OCI-LY3 (cell line): Measurements from ENCODE around the gene SPINK2.

Experiments used
- H2AFZ ChIP-seq: fragments of 200-600, 300-600 bp; shearing (Covaris generic); 2 replicates; pipeline ENCODE4 v1.6.0; 2014; ENCODE audit warnings: antibody characterized with exemption, low read depth, low read length
- H3K27ac ChIP-seq: fragments of 200-600, 300-600 bp; sonication (generic); 2 replicates; pipeline ENCODE4 v1.5.1; 2014; ENCODE audit warnings: mild to moderate bottlenecking, low read length, moderate library complexity, mixed read lengths
- H3K27me3 ChIP-seq: fragments of 200-600, 300-600 bp; sonication (generic); 2 replicates; pipeline ENCODE4 v1.6.1; 2014; ENCODE audit warnings: low read depth, low read length, mixed read lengths
- H3K36me3 ChIP-seq: fragments of 200-600, 300-600 bp; sonication (generic); replicated peaks from 2 replicates; pipeline ENCODE3; 2014; ENCODE audit warnings: low read depth, low read length, mixed read lengths
- H3K4me1 ChIP-seq: fragments of 300-600, 200-600 bp; sonication (generic); 2 replicates; pipeline ENCODE4 v1.6.1; 2014; ENCODE audit warnings: low read length, mixed read lengths
- H3K4me2 ChIP-seq: fragments of 200-600, 300-600 bp; sonication (generic); 2 replicates; pipeline ENCODE4 v1.6.1; 2014; ENCODE audit warnings: low read length, mixed read lengths
- H3K4me3 ChIP-seq: fragments of 300-600, 200-600 bp; sonication (generic); 2 replicates; pipeline ENCODE4 v1.5.1; 2014; ENCODE audit warnings: antibody characterized with exemption, mild to moderate bottlenecking, low read length, moderate library complexity
- H3K79me2 ChIP-seq: fragments of 300-600, 200-600 bp; shearing (Covaris generic); 2 replicates; pipeline ENCODE4 v1.6.1; 2014; ENCODE audit warnings: mild to moderate bottlenecking, low read length, mixed read lengths
- H3K9ac ChIP-seq: fragments of 300-600, 200-600 bp; shearing (Covaris generic); 2 replicates; pipeline ENCODE4 v1.6.0; 2014; ENCODE audit warnings: mild to moderate bottlenecking, low read length, moderate library complexity
- H3K9me3 ChIP-seq: fragments of 200-600, 300-600 bp; shearing (Covaris generic); 2 replicates; pipeline ENCODE4 v1.6.1; 2014; ENCODE audit warnings: low read length, mixed read lengths; ENCODE audit not compliant: insufficient read depth
- H4K20me1 ChIP-seq: fragments of 200-600, 300-600 bp; sonication (generic); 2 replicates; pipeline ENCODE4 v1.6.1; 2016; ENCODE audit warnings: low read length, mixed read lengths; ENCODE audit not compliant: insufficient read depth
- EZH2phosphoT487 ChIP-seq: fragments of 200-600 bp; shearing (Covaris generic); IDR thresholded peaks from 2 replicates; pipeline ENCODE4 v1.6.1; 2018; ENCODE audit warnings: antibody characterized with exemption, mixed run types, low read depth
- TF ChIP-seq, protein P1 (sequence below): fragments of 200-600, 300-600 bp; sonication (generic); IDR thresholded peaks from 2 replicates; pipeline ENCODE4 v1.5.1; 2014; ENCODE audit warnings: antibody characterized with exemption, low read length, low read depth

The SPINK2 gene

DNA sequence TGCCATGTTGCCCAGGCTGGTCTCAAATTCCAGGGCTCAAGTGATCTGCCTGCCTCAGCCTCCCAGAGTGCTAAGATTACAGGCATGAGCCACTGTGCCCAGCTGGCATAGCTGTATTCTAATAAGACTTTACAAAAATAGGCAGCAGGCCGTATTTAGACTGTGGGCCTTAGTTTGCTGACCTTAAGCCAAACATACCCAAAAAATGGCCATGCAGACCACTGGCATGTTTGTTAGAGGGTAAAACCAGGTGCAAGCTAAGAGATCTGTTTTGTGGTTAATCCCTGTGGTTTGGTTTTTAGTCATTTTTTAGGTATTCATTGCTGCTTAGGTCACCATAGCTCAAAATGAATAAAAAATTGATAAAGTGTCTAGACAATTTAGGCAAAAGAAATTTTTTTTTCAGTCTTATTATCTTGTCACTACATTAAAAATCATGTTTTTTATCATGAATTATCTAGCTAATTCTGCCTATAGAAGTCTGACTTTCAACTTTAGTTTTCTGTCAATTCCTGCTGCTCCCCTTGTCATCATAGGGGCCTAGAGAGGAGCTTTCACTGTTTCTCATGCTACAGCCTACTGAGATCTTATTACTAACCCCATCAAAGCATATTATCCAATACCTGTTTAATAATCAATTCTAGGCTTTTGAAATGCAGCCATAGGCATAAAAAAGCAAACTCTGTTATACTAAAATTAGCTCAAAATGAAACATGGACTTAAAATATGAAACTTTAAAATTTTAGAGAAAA lies 7.5 kb upstream of the SPINK2 start:
- peaks cover 16% of the 10 kb centered on the region for H3K27me3 ChIP-seq
- H3K9me3 ChIP-seq, result no peaks in the 10 kb centered on the region
- H3K9ac ChIP-seq, result no peak overlapping the region
- H2AFZ ChIP-seq, result no peak overlapping the region
- peaks cover 11% of the 10 kb centered on the region for H3K4me1 ChIP-seq
- H3K27ac ChIP-seq, result no peak overlapping the region
- no peaks in the 10 kb centered on the region for H3K79me2 ChIP-seq
- H3K36me3 ChIP-seq, result no peaks in the 10 kb centered on the region
- H3K4me3 ChIP-seq, result no peak overlapping the region
- H3K4me2 ChIP-seq, result peak overlapping the region; percentile 4
- no peak for TF ChIP-seq EZH2phosphoT487
- TF ChIP-seq, protein P1, sequence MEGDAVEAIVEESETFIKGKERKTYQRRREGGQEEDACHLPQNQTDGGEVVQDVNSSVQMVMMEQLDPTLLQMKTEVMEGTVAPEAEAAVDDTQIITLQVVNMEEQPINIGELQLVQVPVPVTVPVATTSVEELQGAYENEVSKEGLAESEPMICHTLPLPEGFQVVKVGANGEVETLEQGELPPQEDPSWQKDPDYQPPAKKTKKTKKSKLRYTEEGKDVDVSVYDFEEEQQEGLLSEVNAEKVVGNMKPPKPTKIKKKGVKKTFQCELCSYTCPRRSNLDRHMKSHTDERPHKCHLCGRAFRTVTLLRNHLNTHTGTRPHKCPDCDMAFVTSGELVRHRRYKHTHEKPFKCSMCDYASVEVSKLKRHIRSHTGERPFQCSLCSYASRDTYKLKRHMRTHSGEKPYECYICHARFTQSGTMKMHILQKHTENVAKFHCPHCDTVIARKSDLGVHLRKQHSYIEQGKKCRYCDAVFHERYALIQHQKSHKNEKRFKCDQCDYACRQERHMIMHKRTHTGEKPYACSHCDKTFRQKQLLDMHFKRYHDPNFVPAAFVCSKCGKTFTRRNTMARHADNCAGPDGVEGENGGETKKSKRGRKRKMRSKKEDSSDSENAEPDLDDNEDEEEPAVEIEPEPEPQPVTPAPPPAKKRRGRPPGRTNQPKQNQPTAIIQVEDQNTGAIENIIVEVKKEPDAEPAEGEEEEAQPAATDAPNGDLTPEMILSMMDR, result no peak
- no peaks in the 10 kb centered on the region for H4K20me1 ChIP-seq

DNA sequence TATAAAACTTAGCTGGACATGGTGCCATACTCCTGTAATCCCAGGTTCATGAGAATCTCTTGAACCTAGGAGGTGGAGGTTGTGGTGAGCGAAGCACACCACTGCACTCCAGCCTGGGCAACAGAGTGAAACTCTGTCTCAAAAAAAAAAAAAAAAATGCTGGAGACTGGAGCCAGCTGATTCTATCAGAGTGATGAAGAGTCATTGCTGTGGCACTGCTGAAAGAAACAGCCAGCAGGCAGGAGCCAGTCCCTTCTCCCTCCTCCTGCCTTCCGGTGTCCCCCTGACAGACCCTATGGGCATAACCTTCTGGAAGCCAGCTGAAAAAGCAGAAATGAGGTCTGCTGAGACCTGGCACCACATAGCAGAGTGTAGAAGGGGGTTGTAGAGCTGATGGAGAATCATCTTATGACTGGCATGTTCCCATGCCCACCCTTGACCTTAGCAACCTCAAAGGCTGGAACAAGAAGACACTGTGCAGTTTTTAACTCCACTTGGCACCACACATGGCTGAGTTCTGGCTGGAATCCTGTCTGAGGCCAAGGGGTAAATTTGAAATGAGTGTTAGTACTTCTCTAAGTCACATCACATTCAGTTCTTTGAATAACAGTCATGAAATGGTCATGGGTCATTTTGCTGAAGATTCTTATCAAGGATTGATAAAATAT lies 2.6 kb upstream of the SPINK2 start:
- H3K4me3 ChIP-seq, result no peak overlapping the region
- H3K9ac ChIP-seq, result no peak overlapping the region
- peaks cover 59% of the 10 kb centered on the region for H3K27me3 ChIP-seq
- no peak overlapping the region for H2AFZ ChIP-seq
- peaks cover 8% of the 10 kb centered on the region for H3K4me1 ChIP-seq
- H3K79me2 ChIP-seq, result no peaks in the 10 kb centered on the region
- peaks cover 6% of the 10 kb centered on the region; the same call in 1 of the 2 replicates for H4K20me1 ChIP-seq
- no peak overlapping the region for H3K4me2 ChIP-seq
- H3K9me3 ChIP-seq, result no peaks in the 10 kb centered on the region
- H3K36me3 ChIP-seq, result no peaks in the 10 kb centered on the region
- TF ChIP-seq, protein P1, result no peak
- no peak overlapping the region for H3K27ac ChIP-seq

DNA sequence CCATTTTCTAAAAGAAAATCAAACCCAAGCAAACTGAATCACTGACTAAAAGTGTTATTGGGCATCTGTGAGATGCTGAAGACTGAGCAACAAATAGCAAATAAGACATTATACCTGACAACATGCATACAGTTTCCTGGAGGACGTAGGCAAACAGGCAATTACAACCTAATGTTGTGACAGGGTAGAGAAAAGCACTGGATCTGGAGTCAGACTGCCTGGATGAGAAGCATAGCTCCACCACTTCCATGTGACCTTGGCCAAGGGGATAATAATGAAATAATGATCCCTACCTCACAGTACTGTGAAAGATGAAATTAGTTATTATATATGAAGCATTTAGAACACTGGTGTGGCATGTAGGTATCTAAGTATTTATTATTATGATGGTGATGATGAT lies 2.7 kb downstream of the SPINK2 start:
- no peaks in the 10 kb centered on the region for H3K9me3 ChIP-seq
- no peak overlapping the region for H3K4me3 ChIP-seq
- TF ChIP-seq EZH2phosphoT487, result no peak
- TF ChIP-seq, protein P1, result no peak
- H2AFZ ChIP-seq, result no peak overlapping the region
- no peaks in the 10 kb centered on the region for H3K79me2 ChIP-seq
- H3K4me2 ChIP-seq, result peak overlapping the region; percentile 66
- peaks cover 19% of the 10 kb centered on the region for H3K4me1 ChIP-seq
- no peak overlapping the region for H3K27ac ChIP-seq
- peaks cover 15% of the 10 kb centered on the region for H4K20me1 ChIP-seq
- H3K27me3 ChIP-seq, result peaks cover 61% of the 10 kb centered on the region
- no peak overlapping the region for H3K9ac ChIP-seq
- no peaks in the 10 kb centered on the region for H3K36me3 ChIP-seq

DNA sequence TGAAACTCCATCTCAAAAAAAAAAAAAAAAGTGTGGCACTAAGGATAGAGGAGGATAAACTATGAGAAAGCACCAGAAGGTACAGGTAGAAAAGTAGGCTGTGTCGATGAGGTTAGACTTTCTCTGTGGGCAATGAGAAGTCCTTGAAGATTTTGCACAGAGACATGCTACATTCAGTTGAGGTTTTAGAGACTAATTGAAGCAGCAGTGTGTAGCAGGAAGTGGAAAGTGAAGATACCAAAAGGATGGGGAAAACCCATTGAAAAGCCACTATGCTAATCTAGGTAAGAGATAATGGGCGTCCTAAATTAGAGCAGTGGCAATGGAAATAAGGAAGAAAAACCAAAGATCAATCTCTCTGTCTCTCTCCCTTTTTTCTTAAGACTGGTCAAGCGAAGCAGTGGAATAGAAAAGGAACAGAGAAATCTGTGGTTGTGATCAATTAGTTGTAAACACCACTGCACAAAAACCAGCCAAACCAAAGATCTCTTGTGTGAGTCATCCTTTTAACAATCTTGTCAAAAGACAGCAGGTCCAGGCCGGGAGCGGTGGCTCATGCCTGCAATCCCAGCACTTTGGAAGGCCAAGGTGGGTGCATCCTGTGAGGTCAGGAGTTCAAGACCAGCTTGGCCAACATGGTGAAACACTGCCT lies 3.5 kb downstream of the SPINK2 start:
- Histone ChIP-seq H3K27me3 (peaks cover 55% of the 10 kb centered on the region), H3K4me3 (peak overlapping the region; percentile 48), H3K36me3 (no peaks in the 10 kb centered on the region), H3K27ac (no peak overlapping the region), H3K9ac (no peak overlapping the region), H3K9me3 (no peaks in the 10 kb centered on the region), H3K79me2 (no peaks in the 10 kb centered on the region), H3K4me2 (peak overlapping the region; percentile 66), H2AFZ (no peak overlapping the region), H4K20me1 (peaks cover 15% of the 10 kb centered on the region), H3K4me1 (peaks cover 19% of the 10 kb centered on the region)
- TF ChIP-seq EZH2phosphoT487, result 0 out of 2 replicates have a peak, but pooled peaks have one; percentile 41
- TF ChIP-seq, protein P1, result no peak
